MM.1S (cell line): ENCODE results near the gene TUBGCP3.

ENCODE experiments used
- EZH2 ChIP-seq: fragments of 300-600 bp; sonication (generic); optimal IDR thresholded peaks from 2 replicates; pipeline ENCODE3; 2017; ENCODE audit warnings: low read depth, mild to moderate bottlenecking, antibody characterized with exemption, low read length, mixed read lengths
- EZH2phosphoT487 ChIP-seq: fragments of 300-600 bp; sonication (generic); IDR thresholded peaks from 2 replicates; pipeline ENCODE4 v1.6.1; 2018; ENCODE audit warnings: antibody characterized with exemption, low read length
- TF ChIP-seq, protein P1 (sequence below): fragments of 300-600 bp; sonication (generic); IDR thresholded peaks from 2 replicates; pipeline ENCODE4 v1.5.1; 2016; ENCODE audit warnings: antibody characterized with exemption, low read length, mixed read lengths

DNA sequence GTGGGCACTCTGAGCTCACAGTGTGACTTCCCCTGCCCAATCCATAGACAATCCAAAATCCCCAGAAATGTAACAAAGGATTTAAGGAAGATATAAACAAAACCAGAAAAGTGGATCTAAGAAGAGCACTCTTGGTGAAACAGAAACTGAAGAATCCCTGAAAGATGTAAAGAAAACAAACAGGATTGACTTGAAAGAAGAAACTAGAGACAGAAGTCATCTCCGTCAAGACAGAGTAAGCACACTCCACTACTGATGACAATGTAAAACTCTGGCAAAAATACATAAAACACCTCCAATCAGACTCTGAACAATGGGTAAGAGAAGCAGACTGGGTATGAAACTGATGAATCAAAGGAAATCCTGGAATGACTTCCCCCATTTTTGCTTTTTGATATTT is 13.5 kb downstream of the TUBGCP3 start:
- TF ChIP-seq, protein P1, sequence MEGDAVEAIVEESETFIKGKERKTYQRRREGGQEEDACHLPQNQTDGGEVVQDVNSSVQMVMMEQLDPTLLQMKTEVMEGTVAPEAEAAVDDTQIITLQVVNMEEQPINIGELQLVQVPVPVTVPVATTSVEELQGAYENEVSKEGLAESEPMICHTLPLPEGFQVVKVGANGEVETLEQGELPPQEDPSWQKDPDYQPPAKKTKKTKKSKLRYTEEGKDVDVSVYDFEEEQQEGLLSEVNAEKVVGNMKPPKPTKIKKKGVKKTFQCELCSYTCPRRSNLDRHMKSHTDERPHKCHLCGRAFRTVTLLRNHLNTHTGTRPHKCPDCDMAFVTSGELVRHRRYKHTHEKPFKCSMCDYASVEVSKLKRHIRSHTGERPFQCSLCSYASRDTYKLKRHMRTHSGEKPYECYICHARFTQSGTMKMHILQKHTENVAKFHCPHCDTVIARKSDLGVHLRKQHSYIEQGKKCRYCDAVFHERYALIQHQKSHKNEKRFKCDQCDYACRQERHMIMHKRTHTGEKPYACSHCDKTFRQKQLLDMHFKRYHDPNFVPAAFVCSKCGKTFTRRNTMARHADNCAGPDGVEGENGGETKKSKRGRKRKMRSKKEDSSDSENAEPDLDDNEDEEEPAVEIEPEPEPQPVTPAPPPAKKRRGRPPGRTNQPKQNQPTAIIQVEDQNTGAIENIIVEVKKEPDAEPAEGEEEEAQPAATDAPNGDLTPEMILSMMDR: no peak
- TF ChIP-seq EZH2phosphoT487 (no peak), EZH2 (no peak)
